ENCODE measurements around the gene GSK3B.

The GSK3B gene

GRCh38 chr3:119815716-119816115, 278.5 kb downstream of the GSK3B start:
- DNase-seq (ENCODE audit: low spot score) = no peak

DNA sequence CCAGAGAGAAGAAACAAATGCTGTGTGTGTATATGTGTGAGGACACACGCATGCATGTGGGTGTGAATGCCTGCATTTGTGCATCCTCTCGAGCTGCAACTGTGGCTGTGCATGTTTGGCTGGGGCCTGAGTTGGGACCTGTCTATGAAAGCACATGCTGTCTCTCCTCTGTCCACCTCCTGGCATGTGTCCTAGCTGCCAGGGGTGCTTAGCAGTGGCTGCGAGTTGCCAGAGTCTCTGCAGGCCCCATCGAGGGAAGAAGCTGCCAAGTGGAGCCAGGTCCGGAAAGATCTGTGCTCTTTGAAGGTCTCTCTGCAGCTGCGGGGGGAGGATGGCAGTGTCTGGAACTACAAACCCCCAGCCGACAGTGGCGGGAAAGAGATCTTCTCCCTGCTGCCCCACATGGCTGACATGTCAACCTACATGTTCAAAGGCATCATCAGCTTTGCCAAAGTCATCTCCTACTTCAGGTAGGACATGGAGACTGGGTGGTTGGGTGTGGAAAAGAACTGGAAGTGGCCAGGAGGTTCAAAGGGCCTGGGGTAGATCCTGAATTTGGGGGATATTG, 281.7 kb downstream of the GSK3B start:
- no peak for DNase-seq (ENCODE audit: low spot score)

DNA sequence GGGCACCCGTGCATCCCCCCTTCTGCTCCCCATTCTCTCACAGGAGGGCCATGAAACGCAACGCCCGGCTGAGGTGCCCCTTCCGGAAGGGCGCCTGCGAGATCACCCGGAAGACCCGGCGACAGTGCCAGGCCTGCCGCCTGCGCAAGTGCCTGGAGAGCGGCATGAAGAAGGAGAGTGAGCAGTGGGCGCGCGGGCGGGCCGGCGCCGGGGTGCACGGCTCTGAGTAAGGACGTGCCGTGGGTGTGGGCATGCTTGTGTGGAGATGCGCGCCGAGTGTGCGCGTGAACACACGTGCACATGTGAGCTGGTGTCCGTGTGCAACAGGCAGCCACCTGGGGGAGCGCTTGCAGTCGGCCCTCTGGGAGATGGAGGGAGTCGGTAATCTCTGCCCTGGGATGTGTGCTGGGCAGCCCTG, 284.2 kb downstream of the GSK3B start:
- DNase-seq (ENCODE audit: low spot score) = peak; percentile 59

DNA sequence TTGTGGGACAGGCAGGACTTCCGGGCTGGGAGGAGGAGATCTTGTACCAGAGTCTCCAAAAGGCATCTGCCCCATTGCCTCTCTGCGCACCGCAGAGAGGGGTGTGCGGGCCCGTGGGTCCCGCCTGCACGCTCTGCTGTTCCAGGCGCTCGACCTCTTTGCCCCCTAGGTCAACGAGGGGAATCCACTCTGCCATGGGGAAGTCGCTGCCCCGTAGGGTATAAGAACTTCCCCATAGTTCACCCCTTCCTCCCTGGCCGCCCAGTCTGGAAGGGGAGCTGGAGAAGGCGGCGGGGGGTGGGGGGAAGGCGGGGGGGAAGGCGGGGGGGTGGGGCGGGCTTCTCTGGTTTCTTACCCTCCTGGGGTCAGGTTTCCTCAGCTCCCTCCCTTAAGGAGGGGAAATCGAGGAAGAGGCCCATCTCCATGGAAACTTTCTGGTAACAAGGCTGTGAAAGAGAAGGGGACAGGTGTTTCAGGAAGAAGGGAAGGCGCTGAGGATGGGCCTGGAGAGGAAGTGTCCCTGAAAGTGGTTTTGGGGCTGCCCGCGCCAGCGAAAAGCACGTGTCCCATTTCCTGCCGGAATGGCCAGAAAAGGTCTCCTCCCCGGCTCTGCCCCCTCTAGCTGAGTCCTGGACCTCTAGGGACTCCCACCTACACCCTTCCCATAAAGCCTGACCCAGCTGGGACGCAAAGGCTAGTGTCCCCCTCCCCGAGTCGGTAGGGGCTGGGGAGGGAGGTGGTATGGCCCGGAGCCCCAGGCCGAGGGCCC, 284.8 kb downstream of the GSK3B start:
- DNase-seq (ENCODE audit: low spot score) = no peak

DNA sequence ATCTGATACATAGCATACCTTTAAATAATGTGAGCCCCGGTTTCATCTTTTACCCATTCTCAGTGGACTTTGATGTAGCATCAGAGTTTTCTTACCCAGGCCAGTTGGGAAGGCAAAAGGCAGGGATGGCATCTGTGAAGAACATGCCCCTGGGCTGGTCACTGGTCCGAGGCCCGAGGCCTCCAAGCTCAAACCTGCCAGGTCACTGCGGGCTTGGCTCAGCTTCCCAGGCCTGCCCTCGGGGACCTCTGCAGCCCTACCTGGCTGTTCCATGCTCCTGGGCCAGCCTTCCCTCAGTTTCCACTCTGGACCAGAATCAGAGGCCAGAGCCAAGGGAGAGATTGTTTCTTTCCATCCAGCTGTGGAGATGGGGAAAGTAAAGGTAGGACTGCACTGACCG, 285.4 kb downstream of the GSK3B start:
- no peak for DNase-seq (ENCODE audit: low spot score)

- DNase-seq (ENCODE audit: low spot score) = no peak
Measured at GRCh38 chr3:119808244-119808643, 286.0 kb downstream of the GSK3B start.

DNA sequence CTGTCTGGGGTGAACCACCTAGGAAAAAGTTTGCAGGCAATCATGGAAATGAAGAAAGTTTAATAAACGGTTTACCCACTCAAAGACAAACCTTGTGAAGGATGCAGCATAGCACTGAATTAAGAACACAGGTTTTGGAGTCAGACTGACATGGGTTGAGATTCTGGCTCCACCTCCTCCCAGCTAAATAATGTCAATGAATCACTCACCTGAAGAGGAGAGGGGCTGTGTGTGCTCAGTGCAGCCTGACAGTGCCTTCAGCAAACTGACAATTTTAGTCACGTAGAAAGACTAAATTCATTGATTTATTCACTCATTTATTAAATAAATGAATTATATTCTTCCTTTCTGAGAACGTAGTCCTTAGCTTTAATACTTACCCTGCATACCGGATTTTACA, 293.4 kb downstream of the GSK3B start:
- DNase-seq (ENCODE audit: low spot score) = no peak

GRCh38 chr3:119796785-119797184, 297.5 kb downstream of the GSK3B start:
- no peak for DNase-seq (ENCODE audit: low spot score)

DNA sequence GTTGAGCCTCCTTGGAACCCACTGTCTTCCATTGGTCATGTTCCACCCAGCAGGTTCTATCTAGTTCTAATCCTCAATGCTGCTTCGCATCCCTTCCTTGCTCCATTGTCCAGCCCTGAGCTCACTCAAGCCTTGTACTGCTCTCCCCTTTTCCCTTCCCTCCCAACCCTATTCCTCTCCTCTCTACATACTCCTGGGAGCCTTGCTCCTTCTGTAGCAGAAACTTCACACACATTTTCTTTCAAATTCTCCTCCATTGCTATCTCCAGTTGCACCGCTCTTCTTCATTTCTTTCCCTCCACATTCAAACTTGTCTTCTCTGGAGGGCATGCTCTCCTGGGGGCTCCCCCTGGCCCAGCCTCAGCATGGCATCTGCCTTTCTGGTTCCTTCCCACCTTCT, 297.9 kb downstream of the GSK3B start:
- no peak for DNase-seq (ENCODE audit: low spot score)

DNA sequence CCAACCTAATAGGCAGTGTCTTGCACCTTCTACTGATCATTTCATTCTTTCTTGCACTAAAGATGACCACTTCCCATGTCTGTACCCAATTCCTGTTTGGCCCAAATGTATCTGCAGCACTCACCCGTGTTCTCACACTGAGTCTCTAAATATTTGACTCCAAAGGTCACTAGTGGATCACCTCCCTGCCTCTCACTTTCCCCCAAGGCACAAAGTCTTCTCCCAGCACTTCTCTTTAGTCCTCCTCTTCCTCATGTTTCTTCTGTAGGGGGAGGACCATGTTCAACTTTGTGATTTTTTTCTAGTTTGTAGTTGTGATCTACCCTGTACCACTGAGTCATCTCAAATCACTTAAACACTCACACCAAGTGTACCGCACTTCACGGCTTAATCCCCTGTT, 298.4 kb downstream of the GSK3B start:
- DNase-seq (ENCODE audit: low spot score) = no peak

GRCh38 chr3:119794971-119795612, 299.2 kb downstream of the GSK3B start:
- DNase-seq (ENCODE audit: low spot score) = peak; percentile 40

DNA sequence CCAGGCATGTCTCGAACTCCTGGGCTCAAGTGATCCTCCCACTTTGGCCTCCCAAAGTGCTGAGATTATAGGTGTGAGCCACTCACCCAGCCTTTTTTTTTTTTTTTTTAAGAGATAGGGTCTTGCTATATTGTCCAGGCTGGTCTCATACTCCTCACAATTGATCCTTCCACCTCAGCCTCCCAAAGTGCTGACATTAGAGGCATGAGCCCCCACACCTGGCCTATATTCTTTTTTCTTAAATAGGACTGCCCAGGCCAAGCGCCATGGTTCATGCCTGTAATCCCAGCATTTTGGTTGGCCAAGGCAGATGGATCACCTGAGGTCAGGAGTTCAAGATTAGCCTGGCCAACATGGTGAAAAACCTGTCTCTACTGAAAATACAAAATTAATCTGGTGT, 299.8 kb downstream of the GSK3B start:
- DNase-seq (ENCODE audit: low spot score) = no peak

DNA sequence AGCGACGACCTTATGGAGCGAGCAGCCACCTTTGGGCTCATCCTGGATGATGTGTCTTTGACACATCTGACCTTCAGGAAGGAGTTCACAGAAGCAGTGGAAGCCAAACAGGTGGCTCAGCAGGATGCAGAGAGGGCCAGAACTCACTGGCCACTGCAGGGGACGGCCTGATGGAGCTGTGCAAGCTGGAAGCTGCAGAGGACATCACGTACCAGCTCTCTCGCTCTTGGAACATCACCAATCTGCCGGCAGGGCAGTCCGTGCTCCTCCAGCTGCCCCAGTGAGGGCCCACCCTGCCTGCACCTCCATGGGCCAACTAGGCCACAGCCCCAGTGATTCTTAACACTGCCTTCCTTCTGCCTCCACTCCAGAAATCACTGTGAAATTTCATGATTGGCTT, 302.0 kb downstream of the GSK3B start:
- DNase-seq (ENCODE audit: low spot score) = no peak

GRCh38 chr3:119790369-119790768, 303.9 kb downstream of the GSK3B start:
- no peak for DNase-seq (ENCODE audit: low spot score)

GRCh38 chr3:119786409-119786808, 307.8 kb downstream of the GSK3B start:
- no peak for DNase-seq (ENCODE audit: low spot score)

DNA sequence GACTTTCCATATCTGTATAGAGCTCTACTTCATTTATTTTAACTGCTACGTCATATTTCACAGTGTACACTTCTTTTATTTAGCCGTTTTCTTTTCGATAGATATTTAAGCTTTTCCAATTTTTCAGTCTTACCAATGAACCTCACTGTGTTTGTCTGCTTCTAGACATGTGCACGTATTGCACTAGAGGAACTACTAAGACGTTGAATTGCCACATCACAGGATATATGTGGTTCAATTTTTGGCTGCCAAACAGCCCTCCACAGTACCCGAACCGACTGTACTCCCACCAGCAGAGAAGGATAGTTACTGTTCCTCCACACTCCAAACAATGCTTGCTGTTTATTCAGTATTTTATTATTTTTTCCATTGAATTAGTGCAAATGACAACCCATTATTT, 310.4 kb downstream of the GSK3B start:
- no peak for DNase-seq (ENCODE audit: low spot score)

GRCh38 chr3:119783255-119783654, 311.0 kb downstream of the GSK3B start:
- DNase-seq (ENCODE audit: low spot score) = no peak

GRCh38 chr3:119782460-119782859, 311.8 kb downstream of the GSK3B start:
- DNase-seq (ENCODE audit: low spot score) = no peak

GRCh38 chr3:119781330-119782198, 312.7 kb downstream of the GSK3B start, which contains the start of gene NR1I2:
TSS of gene NR1I2 (plus strand) at chr3:119782101.
- DNase-seq (ENCODE audit: low spot score) = no peak

DNA sequence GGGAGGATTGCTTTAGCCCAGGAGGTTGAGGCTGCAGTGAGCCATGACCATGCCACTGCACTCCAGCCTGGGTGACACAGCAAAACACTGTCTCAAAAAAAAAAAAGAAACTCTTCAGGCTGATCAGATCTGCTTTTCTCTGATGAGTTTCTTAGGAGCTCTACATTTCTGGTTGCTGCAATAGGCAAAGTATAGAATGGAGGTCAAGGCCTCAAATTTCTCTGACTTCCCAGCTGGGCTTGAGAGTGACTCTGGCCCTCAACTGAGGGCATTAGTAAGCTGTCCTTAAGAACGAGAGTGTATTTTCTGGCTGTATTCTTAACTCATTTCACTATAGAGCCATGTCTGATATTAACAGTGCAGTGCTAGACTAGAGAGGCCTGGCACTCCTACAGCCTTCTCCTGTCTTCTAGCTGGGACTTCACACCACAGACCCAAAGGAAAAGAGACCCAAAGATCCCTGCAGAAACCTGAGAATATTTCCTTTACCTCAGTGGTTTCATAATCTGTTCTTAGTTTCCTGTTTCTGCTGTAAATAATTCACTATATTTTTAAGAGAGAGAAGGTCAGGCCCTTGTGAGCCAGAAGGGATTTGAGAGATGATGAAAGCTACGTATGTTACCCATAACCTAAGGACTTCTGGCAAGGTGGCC, 314.4 kb downstream of the GSK3B start:
- peak; percentile 2 for DNase-seq (ENCODE audit: low spot score)

DNA sequence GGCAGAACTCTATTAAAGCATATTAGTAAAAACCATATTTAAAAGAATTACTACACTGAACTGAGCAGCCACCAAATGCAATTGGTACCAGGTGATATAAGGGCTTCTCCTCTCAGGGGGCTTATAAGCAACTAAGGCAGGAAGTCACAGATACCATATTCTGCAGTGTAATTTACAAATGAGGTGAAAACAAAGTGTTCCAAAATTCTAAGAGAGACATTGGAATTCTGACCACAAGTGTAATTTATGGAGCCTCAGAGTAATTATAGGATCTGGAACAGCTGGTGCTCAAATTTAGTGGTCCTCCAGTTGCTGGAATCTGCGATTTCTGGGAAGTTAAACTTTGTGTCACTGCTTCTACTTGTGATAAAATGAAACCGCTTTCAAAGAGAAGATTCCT, 315.4 kb downstream of the GSK3B start:
- no peak for DNase-seq (ENCODE audit: low spot score)

- no peak for DNase-seq (ENCODE audit: low spot score)
Measured at GRCh38 chr3:119778176-119778575, 316.1 kb downstream of the GSK3B start.

Measured in kidney tubule cell (primary cell).